Natural killer cell treated with Interleukin-12 subunit alpha and Interleukin-12 subunit beta and Interleukin-15 and Interleukin-18, amount 100 ng/mL, for 72 hours (primary cell): Measurements from ENCODE around the gene LLPH. TPM values are rescaled to one million over a fixed set of nuclear protein-coding genes. Genes with fewer than 3 reads are reported as not detected.

Experiments used
- ATAC-seq, 2 donors: fragments of 150-1000 bp; cut with Tn5 transposase in 1 of 2; sonication (Bioruptor Pico), chemical (Tn5 transposase) in 1 of 2; 2 replicates each; pipeline ENCODE4 v1.10.0; 2021
- DNase-seq: peaks from one replicate; pipeline ENCODE4 v3.0.0; 2022; ENCODE audit warnings: low spot score
- H3K27ac Mint-ChIP-seq, 2 donors: 1 replicate in 1 of 2; 2 replicates in 1 of 2; pipeline ENCODE4 v1.8.0; 2022; ENCODE audit warnings: mixed read lengths in 2 of 2, mild to moderate bottlenecking in 1 of 2, moderate library complexity in 1 of 2
- H3K27me3 Mint-ChIP-seq, 2 donors: 1 replicate in 1 of 2; 2 replicates in 1 of 2; pipeline ENCODE4 v1.8.0; 2022; ENCODE audit warnings: mixed read lengths in 2 of 2
- H3K36me3 Mint-ChIP-seq: one replicate; pipeline ENCODE4 v1.8.0; 2022; ENCODE audit warnings: mixed read lengths
- H3K4me1 Mint-ChIP-seq, 2 donors: 1 replicate in 1 of 2; 2 replicates in 1 of 2; pipeline ENCODE4 v1.8.0; 2022; ENCODE audit warnings: low read depth in 2 of 2, mixed read lengths in 2 of 2, mild to moderate bottlenecking in 1 of 2
- H3K4me3 Mint-ChIP-seq: one replicate; pipeline ENCODE4 v1.8.0; 2022; ENCODE audit warnings: mixed read lengths
- H3K9me3 Mint-ChIP-seq: 2 replicates; pipeline ENCODE4 v1.8.0; 2022; ENCODE audit warnings: mixed read lengths
- total RNA-seq, 2 donors: library from RNA; stranded (reverse); gene quantifications; one replicate each; pipeline ENCODE4 v1.2.3, GENCODE V29; 2022

LLPH gene
- total RNA-seq, 2 donors from 2014 or later = 24.1 to 34.9 TPM

DNA sequence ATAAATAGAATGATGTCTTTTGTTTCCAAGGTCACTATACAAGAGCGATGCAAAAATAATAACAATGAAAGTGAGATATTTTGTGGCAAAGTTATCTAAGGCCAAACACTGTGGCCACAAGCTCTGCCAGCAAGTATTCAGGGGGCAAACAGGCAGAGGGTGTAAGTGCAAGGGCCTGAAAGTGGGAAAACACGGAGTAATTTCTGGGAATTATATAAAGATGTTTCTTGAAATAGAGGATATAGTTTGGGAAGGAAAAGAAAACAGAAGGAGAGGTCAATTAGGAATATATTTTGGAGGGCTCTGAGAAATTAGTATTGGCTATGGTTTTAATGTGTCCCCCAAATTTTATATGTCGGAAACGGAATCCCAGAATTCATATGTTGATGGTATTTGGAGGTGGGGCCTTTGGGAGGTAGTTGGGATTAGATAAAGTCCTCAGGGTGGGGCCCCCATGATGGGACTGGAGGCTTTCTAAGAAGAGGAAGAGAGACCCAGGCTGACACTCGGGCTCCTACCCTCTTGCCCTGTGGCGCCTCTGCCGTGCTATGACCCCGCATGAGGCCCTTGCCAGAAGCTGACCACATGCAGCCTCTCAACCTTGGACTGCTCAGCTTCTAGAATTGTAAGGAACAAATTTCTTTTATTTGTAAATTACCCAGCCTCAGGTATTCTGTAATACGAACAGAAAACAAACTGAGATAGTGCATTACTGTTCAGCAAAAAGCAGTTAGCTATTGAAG is 60.0 kb downstream of the LLPH start:
- DNase-seq = no peak
- Mint-ChIP-seq H3K9me3 (no peaks in the 10 kb centered on the region), H3K36me3 (no peaks in the 10 kb centered on the region), H3K27me3 (peaks cover 12 to 25% of the 10 kb centered on the region in 2 donors), H3K4me3 (no peak overlapping the region), H3K27ac (no peak overlapping the region), H3K4me1 (peaks cover 4 to 10% of the 10 kb centered on the region in 2 donors)
- no peak for ATAC-seq

DNA sequence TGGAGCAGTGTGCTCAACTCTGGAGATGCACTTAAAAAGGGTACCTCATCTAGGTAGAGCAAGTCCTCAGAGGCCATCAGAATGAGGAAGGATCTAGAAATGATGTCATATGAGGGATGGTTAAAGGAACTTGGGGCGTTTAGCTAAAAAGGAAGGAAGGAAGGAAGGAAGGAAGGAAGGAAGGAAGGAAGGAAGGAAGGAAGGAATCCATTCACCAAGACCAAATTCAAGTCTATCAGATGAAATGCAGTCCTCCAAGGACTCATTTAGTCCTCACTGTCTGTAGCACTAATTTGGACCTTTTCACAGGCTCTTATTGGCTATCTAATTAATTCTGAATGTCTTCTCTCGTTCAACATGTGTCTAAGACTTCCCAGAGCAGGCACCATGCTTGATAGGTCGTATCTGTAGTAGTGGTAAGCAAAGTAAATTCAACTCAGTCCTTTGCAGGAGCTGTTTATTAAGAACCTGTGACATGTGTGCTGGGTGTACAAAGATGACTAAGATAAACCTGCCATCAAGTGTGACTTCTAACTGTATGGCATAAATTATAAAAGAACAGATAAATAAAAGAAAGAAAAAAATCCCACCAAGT is 63.5 kb downstream of the LLPH start:
- no peak for ATAC-seq
- Mint-ChIP-seq H3K27ac (no peak overlapping the region), H3K27me3 (peaks cover 28 to 30% of the 10 kb centered on the region in 2 donors), H3K4me1 (peaks cover 4 to 10% of the 10 kb centered on the region in 2 donors), H3K36me3 (no peaks in the 10 kb centered on the region), H3K4me3 (no peak overlapping the region), H3K9me3 (no peaks in the 10 kb centered on the region)
- no peak for DNase-seq

Other genes starting within 250 kb of the LLPH start
- 10 to 100 TPM; 43.7 to 89.2 TPM for gene TMBIM4, start 39.2 kb upstream of the LLPH start, total RNA-seq
- gene IRAK3, start 58.5 kb upstream of the LLPH start, total RNA-seq = 10 to 100 TPM; 18.8 to 21.7 TPM
- gene HELB, start 171.7 kb upstream of the LLPH start, total RNA-seq = 10 to 100 TPM; 26.2 to 30.7 TPM